IMR-90 (cell line): Measurements from ENCODE around the gene CCNQ.

Experiments used
- BHLHE40 ChIP-seq: fragments of 150-350 bp; IDR thresholded peaks from 2 replicates; pipeline ENCODE4 v1.6.1; 2016; ENCODE audit warnings: mild to moderate bottlenecking, low read depth, low read length
- CEBPB ChIP-seq: IDR thresholded peaks from 2 replicates; pipeline ENCODE4 v1.6.1; 2012; ENCODE audit warnings: low read depth, low read length, improper control_type of control experiment
- CHD1 ChIP-seq: IDR thresholded peaks from 2 replicates; pipeline ENCODE4 v1.6.1; 2012; ENCODE audit warnings: low read depth, low read length, improper control_type of control experiment
- CTCF ChIP-seq: conservative IDR thresholded peaks from 2 replicates; pipeline ENCODE4 v1.5.1; 2012; ENCODE audit warnings: mild to moderate bottlenecking, low read depth, low read length, improper control_type of control experiment
- MAFK ChIP-seq: IDR thresholded peaks from 2 replicates; pipeline ENCODE4 v1.6.1; 2012; ENCODE audit warnings: low read depth, low read length, improper control_type of control experiment
- MAZ ChIP-seq: IDR thresholded peaks from 2 replicates; pipeline ENCODE4 v1.6.1; 2012; ENCODE audit warnings: low read depth, mild to moderate bottlenecking, low read length, improper control_type of control experiment, moderate library complexity, borderline replicate concordance
- MXI1 ChIP-seq: IDR thresholded peaks from 2 replicates; pipeline ENCODE4 v1.6.1; 2012; ENCODE audit warnings: low read depth, mild to moderate bottlenecking, low read length, moderate library complexity, borderline replicate concordance
- NFE2L2 ChIP-seq: fragments of 150-350 bp; IDR thresholded peaks from 2 replicates; pipeline ENCODE4 v1.6.1; 2016; ENCODE audit warnings: low read depth, mild to moderate bottlenecking, low read length
- POLR2A ChIP-seq: IDR thresholded peaks from 2 replicates; pipeline ENCODE4 v1.6.1; 2012; ENCODE audit warnings: mild to moderate bottlenecking, low read depth, low read length
- RAD21 ChIP-seq: IDR thresholded peaks from 2 replicates; pipeline ENCODE4 v1.6.1; 2012; ENCODE audit warnings: low read length, improper control_type of control experiment
- RCOR1 ChIP-seq: IDR thresholded peaks from 2 replicates; pipeline ENCODE4 v1.6.1; 2012; ENCODE audit warnings: mild to moderate bottlenecking, low read length, improper control_type of control experiment; ENCODE audit not compliant: insufficient replicate concordance
- RFX5 ChIP-seq: IDR thresholded peaks from 2 replicates; pipeline ENCODE4 v1.8.0; 2012; ENCODE audit warnings: low read depth, mild to moderate bottlenecking, low read length, moderate library complexity
- SMC3 ChIP-seq: fragments of 150-350 bp; IDR thresholded peaks from 2 replicates; pipeline ENCODE4 v1.6.1; 2016; ENCODE audit warnings: low read depth, mild to moderate bottlenecking, antibody characterized with exemption, low read length, moderate library complexity
- USF2 ChIP-seq: fragments of 150-350 bp; IDR thresholded peaks from 2 replicates; pipeline ENCODE4 v1.6.1; 2017; ENCODE audit warnings: mild to moderate bottlenecking, antibody characterized with exemption, low read length, low read depth

- TF ChIP-seq CTCF (no peak), CEBPB (no peak), BHLHE40 (no peak), CHD1 (no peak), POLR2A (no peak), RCOR1 (no peak), MAFK (no peak), MXI1 (no peak), MAZ (no peak), RFX5 (no peak), NFE2L2 (no peak), RAD21 (no peak), SMC3 (no peak), USF2 (no peak)
Measured at GRCh38 chrX:153595859-153596857, 2.8 kb downstream of the CCNQ start.
